Cardiac muscle cell (in vitro differentiated cells and primary cell): ENCODE measurements around the gene E2F8. TPM values are rescaled to one million over a fixed set of nuclear protein-coding genes. Genes with fewer than 3 reads are reported as not detected.

ENCODE experiments used
- DNase-seq, 2 donors: peaks; one replicate each; pipeline versions ENCODE4 v3.0.0 to v3.0.0-alpha.2; 2010 to 2017; ENCODE audit warnings: low read depth in 1 of 2, low spot score in 1 of 2
- H3K27ac ChIP-seq: fragments of 200-600 bp; sonication (generic); 2 replicates; pipeline ENCODE4 v1.5.1; 2016
- H3K27me3 ChIP-seq: fragments of 200-600 bp; sonication (generic); 2 replicates; pipeline ENCODE4 v1.6.0; 2016; ENCODE audit warnings: control low read depth
- H3K36me3 ChIP-seq: fragments of 200-600 bp; sonication (generic); 2 replicates; pipeline ENCODE4 v1.5.1; 2016; ENCODE audit warnings: control low read depth
- H3K4me1 ChIP-seq: fragments of 200-600 bp; sonication (generic); 2 replicates; pipeline ENCODE4 v1.8.1; 2017; ENCODE audit warnings: low read depth, mild to moderate bottlenecking, mixed run types
- H3K4me3 ChIP-seq: fragments of 200-600 bp; sonication (generic); 2 replicates; pipeline ENCODE4 v1.5.1; 2016; ENCODE audit warnings: mild to moderate bottlenecking
- H3K9me3 ChIP-seq: fragments of 200-600 bp; sonication (generic); 2 replicates; pipeline ENCODE4 v1.5.1; 2017; ENCODE audit warnings: low read depth, mild to moderate bottlenecking, control low read depth
- CTCF ChIP-seq: IDR thresholded peaks from 2 replicates; pipeline ENCODE4 v1.5.1; 2012; ENCODE audit warnings: low read depth, mild to moderate bottlenecking, low read length
- polyA plus RNA-seq: library from polyadenylated mRNA; unstranded; fragments of >200 nt; fragmentation: Nextera tagmentation; extraction: Ambion mirVana; gene quantifications from 2 replicates; pipeline ENCODE4 v1.2.1, GENCODE V29; 2016
- total RNA-seq: library from RNA; depleted of rRNA; stranded (reverse); fragments of >200 nt; gene quantifications from 2 replicates; pipeline ENCODE4 v1.2.3, GENCODE V29; 2016

The E2F8 gene
- total and polyA plus RNA-seq, 2 experiments from 2014 or later, result 5.8 to 11.2 TPM

DNA sequence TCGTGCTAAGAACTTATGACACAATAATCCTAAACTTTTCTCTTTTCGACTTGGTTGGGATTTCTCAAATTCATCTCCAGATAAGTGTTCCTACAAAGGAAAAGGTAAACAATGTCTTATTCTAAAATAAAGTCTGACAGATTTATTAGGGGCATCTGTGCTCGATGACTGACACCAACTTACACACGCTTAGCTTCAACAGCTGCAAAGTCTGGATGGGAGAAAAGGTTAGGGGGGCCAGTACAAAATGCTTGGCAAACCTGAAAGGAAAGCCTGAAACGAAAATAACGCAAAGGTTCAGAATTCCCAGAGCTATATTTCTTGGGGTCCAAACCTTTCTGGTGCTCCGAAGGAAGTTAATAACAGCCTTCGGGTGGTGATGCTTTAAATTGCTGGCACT is 3.4 kb downstream of the E2F8 start:
- Histone ChIP-seq H3K36me3 (peaks cover 3% of the 10 kb centered on the region), H3K4me1 (peaks cover 21% of the 10 kb centered on the region), H3K27ac (no peak overlapping the region), H3K9me3 (no peaks in the 10 kb centered on the region), H3K4me3 (no peak overlapping the region), H3K27me3 (peaks cover 7% of the 10 kb centered on the region)
- no peak for DNase-seq
- no peak for TF ChIP-seq CTCF

GRCh38 chr11:19234231-19234817 is 6.4 kb downstream of the E2F8 start:
- Histone ChIP-seq H3K4me3 (no peak overlapping the region), H3K36me3 (peaks cover 18% of the 10 kb centered on the region), H3K27ac (peak overlapping the region; percentile 11), H3K27me3 (no peaks in the 10 kb centered on the region), H3K9me3 (no peaks in the 10 kb centered on the region), H3K4me1 (peaks cover 17% of the 10 kb centered on the region)
- TF ChIP-seq CTCF, result no peak
- no peak for DNase-seq

DNA sequence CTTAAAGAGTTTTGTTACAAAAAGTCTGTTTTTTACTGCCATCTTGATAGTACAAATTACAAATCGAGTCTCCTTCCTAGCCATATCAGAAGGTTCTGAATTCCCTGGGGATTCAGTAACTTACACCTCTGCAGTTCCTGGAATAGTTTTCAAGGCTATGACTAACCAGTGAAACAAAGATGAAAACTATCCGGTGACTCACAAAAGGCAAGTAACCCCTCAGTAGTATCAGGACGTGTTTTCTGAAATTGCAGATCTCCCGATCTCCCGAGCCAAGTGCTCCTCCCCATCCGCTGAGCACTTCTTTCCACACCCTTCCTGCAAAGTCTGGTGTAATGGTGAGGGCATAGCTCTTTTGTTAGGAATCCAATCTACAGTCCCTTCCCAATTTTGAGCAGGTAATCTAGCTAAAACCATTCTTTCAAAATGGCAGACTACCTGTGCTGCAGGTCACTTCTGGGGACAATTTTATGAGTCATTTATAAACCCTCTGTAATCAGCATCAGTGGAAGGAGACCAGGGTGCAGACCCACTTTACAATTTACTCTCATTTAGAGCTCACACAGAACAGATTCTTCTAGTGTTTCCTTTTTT is 7.7 kb downstream of the E2F8 start:
- DNase-seq, result peak in 1 of 2 donors; percentile 76
- peaks cover 5% of the 10 kb centered on the region for H3K4me1 ChIP-seq
- H3K36me3 ChIP-seq, result peaks cover 30% of the 10 kb centered on the region
- H3K4me3 ChIP-seq, result no peak overlapping the region
- H3K9me3 ChIP-seq, result no peaks in the 10 kb centered on the region
- TF ChIP-seq CTCF, result no peak
- H3K27ac ChIP-seq, result no peak overlapping the region
- no peaks in the 10 kb centered on the region for H3K27me3 ChIP-seq

GRCh38 chr11:19229671-19230070 is 11.1 kb downstream of the E2F8 start:
- H3K4me3 ChIP-seq, result no peak overlapping the region
- H3K27ac ChIP-seq, result no peak overlapping the region

GRCh38 chr11:19228968-19229367 is 11.8 kb downstream of the E2F8 start:
- no peak for TF ChIP-seq CTCF
- Histone ChIP-seq H3K4me1 (no peaks in the 10 kb centered on the region), H3K4me3 (no peak overlapping the region), H3K27ac (no peak overlapping the region), H3K36me3 (peaks cover 44% of the 10 kb centered on the region), H3K27me3 (no peaks in the 10 kb centered on the region), H3K9me3 (no peaks in the 10 kb centered on the region)
- no peak for DNase-seq

More at GRCh38 chr11:19229671-19230070, 11.1 kb downstream of the E2F8 start:
- DNase-seq, result no peak
- TF ChIP-seq CTCF, result no peak
- H3K36me3 ChIP-seq, result peaks cover 37% of the 10 kb centered on the region
- H3K27me3 ChIP-seq, result no peaks in the 10 kb centered on the region
- H3K9me3 ChIP-seq, result no peaks in the 10 kb centered on the region
- H3K4me1 ChIP-seq, result no peaks in the 10 kb centered on the region
